ENCODE measurements around the gene TOMM70.

- TF ChIP-seq CTCF (IDR thresholded peaks at IDR 0.05) (no peak), POLR2AphosphoS5 (IDR thresholded peaks at IDR 0.05) (no peak), POLR2A (IDR thresholded peaks at IDR 0.05) (no peak)
Observed at GRCh38 chr3:100339786-100340185, 61.1 kb downstream of the TOMM70 start.
